Stimulated activated CD8-positive, alpha-beta memory T cell treated with anti-CD3 and anti-CD28 coated beads, Interleukin-12 subunit alpha, Interleukin-12 subunit beta, amount 100 ng/mL, for 24 hours (primary cell): ENCODE results near the gene VAT1L.

Experiments
- DNase-seq: peaks from one replicate; pipeline ENCODE4 v3.0.0-alpha.2; 2020; ENCODE audit errors: extremely low read depth

Gene VAT1L, protein sequence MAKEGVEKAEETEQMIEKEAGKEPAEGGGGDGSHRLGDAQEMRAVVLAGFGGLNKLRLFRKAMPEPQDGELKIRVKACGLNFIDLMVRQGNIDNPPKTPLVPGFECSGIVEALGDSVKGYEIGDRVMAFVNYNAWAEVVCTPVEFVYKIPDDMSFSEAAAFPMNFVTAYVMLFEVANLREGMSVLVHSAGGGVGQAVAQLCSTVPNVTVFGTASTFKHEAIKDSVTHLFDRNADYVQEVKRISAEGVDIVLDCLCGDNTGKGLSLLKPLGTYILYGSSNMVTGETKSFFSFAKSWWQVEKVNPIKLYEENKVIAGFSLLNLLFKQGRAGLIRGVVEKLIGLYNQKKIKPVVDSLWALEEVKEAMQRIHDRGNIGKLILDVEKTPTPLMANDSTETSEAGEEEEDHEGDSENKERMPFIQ

DNA sequence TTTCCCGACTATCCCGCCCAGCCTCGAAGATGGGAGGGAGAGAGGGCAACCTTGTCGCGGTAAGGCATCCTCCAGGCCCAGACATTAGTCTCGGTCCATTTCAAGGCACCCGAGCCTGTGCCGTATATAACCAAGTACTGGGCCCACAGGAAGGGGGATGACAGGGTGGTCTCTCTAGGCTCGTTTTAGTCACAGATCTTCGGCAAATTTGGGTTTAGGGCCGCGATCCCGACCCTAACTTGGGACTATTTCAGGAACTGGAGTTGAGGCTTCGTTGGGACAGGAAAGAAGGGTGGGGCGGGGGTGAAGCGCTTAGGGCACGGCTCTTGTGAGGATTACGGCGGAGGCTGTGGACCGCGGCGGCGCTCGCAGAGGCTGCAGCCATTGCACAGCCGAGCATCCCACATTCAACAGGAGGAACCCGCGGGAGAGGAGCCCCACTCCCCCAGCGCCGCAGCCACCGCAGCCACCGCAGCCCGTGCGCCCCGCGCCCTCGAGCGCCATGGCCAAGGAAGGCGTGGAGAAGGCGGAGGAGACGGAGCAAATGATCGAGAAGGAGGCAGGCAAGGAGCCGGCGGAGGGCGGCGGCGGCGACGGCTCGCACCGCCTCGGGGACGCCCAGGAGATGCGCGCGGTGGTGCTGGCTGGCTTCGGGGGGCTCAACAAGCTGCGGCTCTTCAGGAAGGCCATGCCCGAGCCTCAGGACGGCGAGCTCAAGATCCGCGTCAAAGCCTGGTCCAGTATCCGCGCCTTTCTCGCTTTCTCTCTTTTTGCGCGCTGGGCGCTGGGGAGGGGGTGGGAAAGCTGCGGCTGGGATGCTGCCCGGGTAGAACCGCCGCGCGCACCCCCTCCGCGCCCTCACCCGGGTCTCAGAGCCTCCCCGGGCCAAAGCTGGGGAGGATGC lies at the start of gene VAT1L:
Gene VAT1L, plus strand, starts transcription at position 384 of the 904 bp plus-strand sequence. Its CDS starts 119 bp downstream, at position 503.
- no peak for DNase-seq

- DNase-seq: no peak
Observed at GRCh38 chr16:77738706-77739558, 49.4 kb upstream of the VAT1L start.

GRCh38 chr16:77739559-77739892 lies 48.8 kb upstream of the VAT1L start:
- DNase-seq: no peak

DNA sequence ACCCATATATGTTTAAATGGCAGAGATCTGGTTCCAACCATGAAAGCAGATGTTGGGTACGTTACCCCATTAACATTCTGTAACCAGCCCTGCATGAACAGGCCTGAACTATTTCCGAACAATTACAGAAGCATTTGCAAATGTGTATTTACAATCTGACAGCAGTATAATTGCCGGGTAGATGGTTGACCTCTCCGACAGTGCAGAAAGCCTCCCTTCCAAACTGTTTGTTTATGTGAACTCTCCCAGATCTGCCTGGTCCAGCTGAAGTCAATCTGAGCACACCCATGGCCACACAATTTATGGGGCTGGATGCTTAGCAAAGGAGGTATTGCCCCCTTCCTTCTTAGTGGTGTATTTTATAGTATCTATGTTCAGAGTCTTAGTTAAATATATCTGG lies 44.2 kb upstream of the VAT1L start:
- DNase-seq: no peak

- DNase-seq: no peak
Observed at GRCh38 chr16:77745972-77746371, 42.4 kb upstream of the VAT1L start.

- no peak for DNase-seq
Observed at GRCh38 chr16:77748421-77749005, 39.9 kb upstream of the VAT1L start.

DNA sequence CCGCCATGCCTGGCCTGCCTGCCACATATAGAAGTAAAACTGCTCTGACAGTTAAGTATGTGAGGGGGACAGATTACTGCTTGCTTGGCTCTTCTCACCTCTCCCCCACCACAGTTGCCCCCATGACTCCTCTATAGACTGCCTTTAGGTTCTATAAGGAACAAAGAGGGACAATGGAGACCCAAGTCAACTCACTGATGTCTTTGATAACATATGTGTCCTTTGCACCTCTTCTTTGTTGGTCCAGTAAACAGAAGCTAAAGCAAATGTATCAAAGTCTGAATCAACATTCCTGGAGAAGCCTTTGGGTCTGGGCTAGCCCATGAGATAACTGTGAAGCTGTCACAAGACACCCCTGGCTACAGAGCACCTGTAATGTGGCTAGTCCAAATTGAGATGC lies 38.9 kb upstream of the VAT1L start:
- no peak for DNase-seq

DNA sequence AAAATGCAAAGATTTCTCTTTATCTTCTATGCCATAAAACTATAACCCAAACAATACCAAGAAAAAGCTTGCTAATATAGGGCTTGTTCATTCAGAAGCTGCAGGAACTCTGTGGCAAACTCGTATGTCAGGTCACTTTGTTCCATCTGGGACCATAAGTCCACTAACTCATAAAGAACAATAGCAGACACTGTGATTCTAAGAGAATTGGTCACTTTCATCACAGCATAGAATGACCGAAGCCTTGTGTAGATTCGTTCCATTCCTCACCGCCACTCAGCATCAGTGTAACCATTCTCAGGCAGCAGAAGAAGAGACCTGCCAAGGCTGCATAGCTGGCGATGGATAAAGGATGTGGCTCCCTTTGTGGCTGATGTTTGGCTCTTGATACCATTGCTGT lies 30.3 kb upstream of the VAT1L start:
- DNase-seq: no peak

DNA sequence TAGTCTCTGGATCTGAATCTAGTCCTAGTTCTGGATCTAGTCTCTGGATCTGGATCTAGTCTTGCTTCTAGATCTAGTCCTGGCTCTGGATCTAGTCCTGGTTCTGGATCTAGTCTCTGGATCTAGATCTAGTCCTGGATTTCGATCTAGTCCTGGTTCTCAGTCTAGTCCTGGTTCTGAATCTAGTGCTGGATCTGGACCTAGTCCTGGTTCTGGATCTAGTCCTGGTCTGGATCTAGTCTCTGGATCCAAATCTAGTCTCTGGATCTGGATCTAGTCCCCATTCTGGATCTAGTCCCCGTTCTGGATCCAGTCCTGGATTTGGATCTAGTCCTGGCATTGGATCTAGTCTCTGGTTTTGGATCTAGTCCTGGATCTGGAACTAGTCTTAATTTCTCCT lies 29.9 kb upstream of the VAT1L start:
- DNase-seq: no peak

DNA sequence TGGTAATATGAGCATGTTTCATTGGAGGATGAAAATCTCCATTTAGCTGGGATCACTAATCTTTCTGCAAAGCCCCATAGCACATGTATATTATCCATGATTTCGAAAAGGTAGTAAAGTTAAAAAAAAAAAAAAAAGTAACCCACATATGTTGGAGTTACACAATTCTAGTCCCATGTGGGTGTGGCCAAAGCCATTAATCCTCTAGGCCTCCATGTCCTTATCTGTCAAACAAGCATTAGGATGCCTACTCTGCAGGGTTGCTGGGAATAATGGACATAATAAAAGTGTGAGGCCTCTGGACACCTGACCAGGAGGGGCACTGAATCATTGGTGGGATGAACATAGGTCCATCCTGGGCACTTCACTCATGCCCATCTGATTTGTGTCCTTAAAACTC lies 29.2 kb upstream of the VAT1L start:
- no peak for DNase-seq

GRCh38 chr16:77759821-77760220 lies 28.5 kb upstream of the VAT1L start:
- no peak for DNase-seq

GRCh38 chr16:77760800-77761199 lies 27.6 kb upstream of the VAT1L start:
- no peak for DNase-seq

GRCh38 chr16:77761204-77761603 lies 27.2 kb upstream of the VAT1L start:
- no peak for DNase-seq

- no peak for DNase-seq
Observed at GRCh38 chr16:77762262-77762661, 26.1 kb upstream of the VAT1L start.

DNA sequence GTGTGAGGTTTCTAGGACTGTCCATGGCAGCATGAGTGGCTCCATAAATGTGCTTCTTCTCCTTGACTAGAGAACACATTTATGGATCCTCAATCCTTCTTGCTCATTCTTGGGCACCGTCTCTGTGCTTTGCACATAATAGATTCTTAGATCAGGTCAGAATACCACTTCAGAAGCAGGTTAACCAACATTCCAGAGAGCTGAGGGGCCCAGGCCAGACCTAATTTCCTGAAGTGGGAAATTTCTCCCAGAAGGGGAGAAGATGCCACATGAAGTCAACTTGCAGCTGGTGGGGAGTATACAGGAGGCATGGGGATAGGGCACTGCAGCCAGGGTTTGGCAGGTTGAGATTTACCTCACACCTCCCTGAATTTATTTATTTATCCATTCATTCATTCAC lies 24.4 kb upstream of the VAT1L start:
- DNase-seq: no peak

GRCh38 chr16:77767211-77767610 lies 21.2 kb upstream of the VAT1L start:
- DNase-seq: no peak

GRCh38 chr16:77767826-77768225 lies 20.5 kb upstream of the VAT1L start:
- no peak for DNase-seq

- no peak for DNase-seq
Observed at GRCh38 chr16:77775911-77776909, 12.2 kb upstream of the VAT1L start.

DNA sequence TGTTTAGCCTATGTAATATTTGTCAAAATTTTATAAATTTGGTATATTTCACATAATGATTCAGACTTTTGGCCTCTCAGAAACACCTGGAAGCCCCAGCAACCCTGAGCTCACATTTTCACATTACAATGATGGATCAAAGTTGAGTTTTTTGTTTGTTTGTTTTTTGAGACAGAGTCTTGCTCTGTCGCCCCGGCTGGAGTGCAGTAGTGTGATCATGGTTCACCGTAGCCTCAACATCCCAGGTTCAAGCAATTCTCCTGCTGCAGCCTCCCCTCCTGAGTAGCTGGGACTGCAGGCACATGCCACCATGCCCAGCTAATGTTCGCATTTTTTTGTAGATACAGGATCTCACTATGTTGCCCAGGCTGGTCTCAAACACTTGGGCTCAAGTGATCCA lies 10.6 kb upstream of the VAT1L start:
- no peak for DNase-seq

- DNase-seq: no peak
Observed at GRCh38 chr16:77780378-77780837, 8.0 kb upstream of the VAT1L start.
